ENCODE results near the gene CST4. TPM values are rescaled to one million over a fixed set of nuclear protein-coding genes. Genes with fewer than 3 reads are reported as not detected.

The CST4 gene
- total and polyA plus RNA-seq, 2 donors from 2014 or later: not detected

DNA sequence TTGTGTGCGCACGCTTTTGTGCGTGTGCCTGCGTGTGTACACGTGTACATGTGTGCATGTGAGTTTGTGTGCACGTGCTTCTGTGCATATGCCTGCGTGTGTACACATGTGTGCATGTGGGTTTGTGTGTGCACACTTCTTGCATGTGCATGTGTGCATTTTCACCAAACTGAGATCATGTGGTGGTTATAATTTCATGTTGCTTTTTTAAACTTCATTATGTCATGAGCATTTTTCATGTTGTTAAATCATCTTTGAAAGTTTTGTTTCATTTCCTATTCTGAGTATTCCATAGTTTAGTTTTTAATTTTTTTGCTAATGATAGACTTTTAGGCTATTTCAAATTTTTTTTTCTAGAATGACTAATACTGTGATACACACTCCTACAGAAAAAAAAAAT lies 44.7 kb downstream of the CST4 start:
- Histone ChIP-seq H3K27ac (ENCODE audit: low read depth in 2 of 2, low read length in 2 of 2) (no peak overlapping the region), H3K9ac (ENCODE audit: low read length in 3 of 3) (no peak overlapping the region), H3K36me3 (ENCODE audit: control insufficient read depth in 2 of 3, insufficient read depth in 3 of 3, low read length in 3 of 3) (no peaks in the 10 kb centered on the region), H3K4me3 (ENCODE audit: low read length in 3 of 3) (no peak overlapping the region), H3K9me3 (ENCODE audit: control insufficient read depth in 2 of 3, insufficient read depth in 1 of 3, low read length in 3 of 3) (no peaks in the 10 kb centered on the region), H3K27me3 (ENCODE audit: control insufficient read depth, insufficient read depth, low read length) (no peaks in the 10 kb centered on the region), H3K4me1 (ENCODE audit: control insufficient read depth in 2 of 3, insufficient read depth in 2 of 3, low read depth in 1 of 3, low read length in 3 of 3) (no peaks in the 10 kb centered on the region)
- TF ChIP-seq, protein P1, sequence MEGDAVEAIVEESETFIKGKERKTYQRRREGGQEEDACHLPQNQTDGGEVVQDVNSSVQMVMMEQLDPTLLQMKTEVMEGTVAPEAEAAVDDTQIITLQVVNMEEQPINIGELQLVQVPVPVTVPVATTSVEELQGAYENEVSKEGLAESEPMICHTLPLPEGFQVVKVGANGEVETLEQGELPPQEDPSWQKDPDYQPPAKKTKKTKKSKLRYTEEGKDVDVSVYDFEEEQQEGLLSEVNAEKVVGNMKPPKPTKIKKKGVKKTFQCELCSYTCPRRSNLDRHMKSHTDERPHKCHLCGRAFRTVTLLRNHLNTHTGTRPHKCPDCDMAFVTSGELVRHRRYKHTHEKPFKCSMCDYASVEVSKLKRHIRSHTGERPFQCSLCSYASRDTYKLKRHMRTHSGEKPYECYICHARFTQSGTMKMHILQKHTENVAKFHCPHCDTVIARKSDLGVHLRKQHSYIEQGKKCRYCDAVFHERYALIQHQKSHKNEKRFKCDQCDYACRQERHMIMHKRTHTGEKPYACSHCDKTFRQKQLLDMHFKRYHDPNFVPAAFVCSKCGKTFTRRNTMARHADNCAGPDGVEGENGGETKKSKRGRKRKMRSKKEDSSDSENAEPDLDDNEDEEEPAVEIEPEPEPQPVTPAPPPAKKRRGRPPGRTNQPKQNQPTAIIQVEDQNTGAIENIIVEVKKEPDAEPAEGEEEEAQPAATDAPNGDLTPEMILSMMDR (IDR thresholded peaks at IDR 0.05; ENCODE audit: borderline replicate concordance, extremely low read depth, insufficient read depth): no peak
- DNase-seq (no peak), FAIRE-seq (no peak)
- intact Hi-C loops (cut with DNase I): no loop called here

DNA sequence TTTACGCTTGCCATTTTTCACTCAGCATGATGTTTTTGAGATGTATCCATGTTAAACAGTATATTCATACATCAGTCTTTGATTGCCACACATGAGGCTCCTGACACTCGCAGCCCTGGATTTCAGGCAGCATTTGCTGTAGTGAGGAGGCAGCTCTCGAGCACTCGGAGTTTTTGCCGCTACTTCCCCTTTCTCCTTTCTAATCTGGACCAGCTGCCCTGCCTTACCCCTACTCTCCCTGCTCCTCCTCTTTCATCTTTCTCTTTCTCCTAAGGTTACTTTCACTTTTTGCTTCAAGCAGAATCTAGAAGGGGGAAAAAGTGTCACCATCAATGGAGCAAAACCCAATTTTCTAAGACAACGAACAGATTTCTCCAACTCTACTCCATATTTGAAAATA lies 45.2 kb downstream of the CST4 start:
- Histone ChIP-seq H3K27ac (ENCODE audit: low read depth in 2 of 2, low read length in 2 of 2) (no peak overlapping the region), H3K9ac (ENCODE audit: low read length in 3 of 3) (no peak overlapping the region), H3K4me3 (ENCODE audit: low read length in 3 of 3) (no peak overlapping the region), H3K27me3 (ENCODE audit: control insufficient read depth, insufficient read depth, low read length) (no peaks in the 10 kb centered on the region), H3K9me3 (ENCODE audit: control insufficient read depth in 2 of 3, insufficient read depth in 1 of 3, low read length in 3 of 3) (no peaks in the 10 kb centered on the region), H3K4me1 (ENCODE audit: control insufficient read depth in 2 of 3, insufficient read depth in 2 of 3, low read depth in 1 of 3, low read length in 3 of 3) (no peaks in the 10 kb centered on the region), H3K36me3 (ENCODE audit: control insufficient read depth in 2 of 3, insufficient read depth in 3 of 3, low read length in 3 of 3) (no peaks in the 10 kb centered on the region)
- FAIRE-seq: no peak
- DNase-seq: no peak
- TF ChIP-seq, protein P1 (IDR thresholded peaks at IDR 0.05; ENCODE audit: borderline replicate concordance, extremely low read depth, insufficient read depth): no peak
- intact Hi-C loops (cut with DNase I): no loop called here

DNA sequence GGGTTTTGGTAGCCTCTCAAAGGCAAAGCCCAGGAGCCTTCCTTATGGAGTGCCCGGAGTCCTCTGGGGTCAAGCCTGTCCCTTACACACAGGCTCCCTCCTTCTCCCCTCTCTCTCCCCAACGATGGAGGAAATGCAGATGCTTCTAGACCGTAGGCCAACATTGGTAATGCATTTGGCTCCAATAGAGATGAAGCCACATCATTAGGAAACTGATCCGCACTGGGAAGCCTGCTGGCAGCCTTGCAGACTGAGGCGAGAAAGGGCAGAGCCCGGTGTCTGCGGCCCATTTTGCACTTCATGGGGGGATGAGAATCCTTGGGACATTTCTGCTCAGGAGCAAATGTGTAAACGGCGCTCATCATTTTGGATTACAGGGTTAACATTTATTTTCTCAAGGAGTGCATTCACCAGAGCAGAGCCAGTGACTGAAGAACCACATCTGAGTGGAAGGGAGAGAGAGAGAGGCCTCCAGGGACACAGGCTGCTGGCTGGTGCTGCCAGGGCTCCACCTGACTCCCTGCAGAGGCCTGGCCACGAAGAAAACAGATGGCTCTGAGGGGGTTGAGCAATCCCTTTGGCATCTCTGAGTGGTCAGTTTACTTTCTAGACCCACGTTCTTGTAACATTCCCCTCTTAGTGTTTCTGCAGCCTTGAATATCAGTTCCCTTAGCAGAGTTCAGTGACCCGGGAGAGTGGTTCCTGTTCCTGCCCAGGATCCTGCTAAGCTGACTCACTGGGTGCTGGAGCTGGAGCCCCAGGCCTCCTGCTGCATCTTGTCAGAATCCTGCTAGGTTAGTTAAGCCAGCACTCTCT lies 46.7 kb downstream of the CST4 start:
- Histone ChIP-seq H3K9me3 (ENCODE audit: control insufficient read depth in 2 of 3, insufficient read depth in 1 of 3, low read length in 3 of 3) (no peaks in the 10 kb centered on the region), H3K4me1 (ENCODE audit: control insufficient read depth in 2 of 3, insufficient read depth in 2 of 3, low read depth in 1 of 3, low read length in 3 of 3) (no peaks in the 10 kb centered on the region), H3K27me3 (ENCODE audit: control insufficient read depth, insufficient read depth, low read length) (no peaks in the 10 kb centered on the region), H3K9ac (ENCODE audit: low read length in 3 of 3) (no peak overlapping the region), H3K36me3 (ENCODE audit: control insufficient read depth in 2 of 3, insufficient read depth in 3 of 3, low read length in 3 of 3) (no peaks in the 10 kb centered on the region), H3K4me3 (ENCODE audit: low read length in 3 of 3) (no peak overlapping the region), H3K27ac (ENCODE audit: low read depth in 2 of 2, low read length in 2 of 2) (no peak overlapping the region)
- DNase-seq (no peak), FAIRE-seq (no peak)
- TF ChIP-seq, protein P1 (IDR thresholded peaks at IDR 0.05; ENCODE audit: borderline replicate concordance, extremely low read depth, insufficient read depth): no peak
- intact Hi-C loops (cut with DNase I): no loop called here
